ENCODE data around the gene RPS19BP1. TPM values are rescaled to one million over a fixed set of nuclear protein-coding genes. Genes with fewer than 3 reads are reported as not detected.

RPS19BP1 gene
- 40.7 TPM for total RNA-seq

- ATAC-seq: peak; percentile 82
Measured at GRCh38 chr22:39532215-39533073, at the start of gene RPS19BP1. Gene RPS19BP1 (minus strand): TSS chr22:39532748. CDS start chr22:39532738, 10 bp downstream.

DNA sequence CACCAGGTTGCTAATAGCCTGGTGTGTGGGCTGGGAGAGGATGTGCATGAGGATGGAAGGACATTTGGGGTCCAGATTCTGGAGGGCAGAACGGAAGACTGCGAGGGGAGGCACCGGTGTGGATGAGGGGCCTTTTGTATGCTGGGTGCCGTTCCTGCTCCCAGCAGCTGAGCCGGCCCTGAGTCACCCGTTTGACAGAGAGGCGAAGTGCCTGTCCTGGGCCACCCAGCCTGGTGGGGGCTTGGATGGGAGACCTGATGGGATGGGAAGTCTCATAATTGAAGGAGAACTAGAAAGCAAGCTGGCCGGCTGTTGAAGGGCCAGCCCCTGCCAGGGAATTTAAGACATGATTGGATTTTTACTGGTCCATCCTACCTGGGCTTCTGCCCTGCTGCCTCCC is 48.8 kb upstream of the RPS19BP1 start:
- no peak for ATAC-seq

- no peak for ATAC-seq
Measured at GRCh38 chr22:39580795-39581194, 48.2 kb upstream of the RPS19BP1 start.

DNA sequence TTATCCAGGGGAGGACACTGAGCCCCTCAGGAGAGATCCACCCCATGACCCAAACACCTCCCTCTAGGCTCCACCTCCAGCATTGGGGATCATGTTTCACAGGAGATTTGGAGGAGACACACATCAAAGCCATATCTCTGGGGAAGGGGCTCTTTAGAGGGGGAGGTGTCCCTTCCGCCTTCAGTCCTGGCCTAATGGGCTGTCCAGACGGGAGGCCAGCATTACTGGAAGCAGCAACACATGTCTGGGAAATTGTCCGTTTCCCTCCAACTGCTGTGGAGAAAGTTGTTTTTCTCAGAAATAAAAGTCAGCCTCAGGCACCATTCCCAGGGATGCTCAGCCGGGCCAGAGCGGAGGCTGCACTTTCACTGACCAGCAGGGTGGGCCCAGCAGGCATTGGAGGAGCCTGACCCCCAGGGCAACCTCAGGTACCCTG is 47.5 kb upstream of the RPS19BP1 start:
- ATAC-seq: no peak

- ATAC-seq: no peak
Measured at GRCh38 chr22:39577900-39578299, 45.4 kb upstream of the RPS19BP1 start.

GRCh38 chr22:39577366-39577765 is 44.8 kb upstream of the RPS19BP1 start:
- ATAC-seq: no peak

- no peak for ATAC-seq
Measured at GRCh38 chr22:39576027-39576426, 43.5 kb upstream of the RPS19BP1 start.

- no peak for ATAC-seq
Measured at GRCh38 chr22:39575552-39575825, 42.9 kb upstream of the RPS19BP1 start.

DNA sequence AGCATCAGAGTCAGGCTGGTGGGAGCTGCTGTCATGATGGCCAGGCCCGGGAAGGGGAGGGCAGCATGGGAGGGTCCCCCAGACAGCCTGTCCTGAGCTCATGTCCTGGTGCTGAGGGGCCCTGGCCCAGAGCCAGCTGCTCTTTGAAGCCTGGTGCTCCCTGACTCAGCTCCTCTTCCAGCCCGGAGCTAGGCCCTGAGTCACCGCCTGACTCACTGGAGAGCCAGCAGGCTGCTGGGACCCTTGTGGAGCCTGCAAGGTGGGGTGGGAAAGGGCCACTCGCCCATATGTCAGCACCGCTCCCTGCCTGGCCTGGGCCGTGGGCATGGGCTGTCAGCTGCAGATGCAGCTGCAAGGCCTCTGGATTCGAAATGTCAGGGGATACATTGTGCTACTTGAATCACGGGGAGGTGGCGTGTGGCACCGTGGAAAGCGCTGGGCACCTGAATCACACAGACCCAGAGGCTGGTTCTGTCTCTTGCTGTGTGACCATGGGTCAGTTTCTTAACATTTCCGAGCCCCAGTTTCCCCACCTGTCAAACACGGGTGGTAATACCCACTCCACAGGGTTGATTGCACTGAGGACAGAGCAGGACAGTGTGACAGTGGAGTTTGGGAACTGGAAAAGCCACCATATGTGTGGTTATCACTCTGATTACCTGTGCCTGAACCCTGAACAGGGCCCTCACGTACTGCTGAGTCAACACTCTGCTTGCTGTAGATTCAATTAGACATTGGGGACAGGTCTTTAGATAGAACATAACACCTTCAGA is 42.4 kb upstream of the RPS19BP1 start:
- ATAC-seq: peak; percentile 49

- no peak for ATAC-seq
Measured at GRCh38 chr22:39571538-39571937, 39.0 kb upstream of the RPS19BP1 start.

DNA sequence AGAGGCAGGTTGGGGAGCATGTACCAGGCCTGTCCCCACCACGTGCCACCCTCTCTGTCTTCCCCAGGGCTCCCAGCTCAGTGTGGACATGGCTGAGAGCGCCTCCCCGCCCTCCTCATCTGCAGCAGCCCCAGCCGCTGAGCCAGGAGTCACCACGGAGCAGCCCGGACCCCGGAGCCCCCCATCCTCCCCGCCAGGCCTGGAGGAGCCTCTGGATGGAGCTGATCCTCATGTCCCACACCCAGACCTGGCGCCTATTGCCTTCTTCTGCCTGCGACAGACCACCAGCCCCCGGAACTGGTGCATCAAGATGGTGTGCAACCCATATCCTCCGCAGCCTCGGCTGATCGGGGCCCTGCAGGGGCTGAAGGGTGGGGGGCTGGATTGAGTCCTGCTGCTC is 38.1 kb upstream of the RPS19BP1 start, which contains the start of gene CACNA1I:
Gene CACNA1I (plus strand): TSS at position 89 of the 400 bp plus-strand sequence. CDS start 0 bp downstream, at position 89.
- no peak for ATAC-seq

DNA sequence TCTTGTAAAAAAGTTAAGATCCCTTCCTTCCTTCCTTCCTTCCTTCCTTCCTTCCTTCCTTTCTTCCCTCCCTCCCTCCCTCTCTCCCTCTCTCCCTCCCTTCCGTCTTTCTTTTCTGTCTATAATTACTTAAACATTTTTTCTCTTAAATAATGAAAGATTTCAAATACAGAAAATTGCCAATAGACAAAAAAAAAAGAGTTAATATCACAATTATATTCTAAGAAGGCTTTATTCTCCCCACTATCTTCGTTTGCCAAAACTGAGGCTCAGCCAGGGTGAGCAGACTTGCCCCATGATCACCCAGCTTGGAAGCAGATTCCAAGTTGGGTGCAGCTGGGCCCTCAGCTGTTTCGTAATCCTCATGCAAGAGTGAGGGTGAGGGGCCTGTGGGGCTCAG is 37.7 kb upstream of the RPS19BP1 start:
- no peak for ATAC-seq

- ATAC-seq: no peak
Measured at GRCh38 chr22:39569066-39569465, 36.5 kb upstream of the RPS19BP1 start.

GRCh38 chr22:39568278-39568981 is 35.9 kb upstream of the RPS19BP1 start:
- ATAC-seq: no peak

GRCh38 chr22:39567135-39567946 is 34.8 kb upstream of the RPS19BP1 start:
- peak; percentile 54 for ATAC-seq

DNA sequence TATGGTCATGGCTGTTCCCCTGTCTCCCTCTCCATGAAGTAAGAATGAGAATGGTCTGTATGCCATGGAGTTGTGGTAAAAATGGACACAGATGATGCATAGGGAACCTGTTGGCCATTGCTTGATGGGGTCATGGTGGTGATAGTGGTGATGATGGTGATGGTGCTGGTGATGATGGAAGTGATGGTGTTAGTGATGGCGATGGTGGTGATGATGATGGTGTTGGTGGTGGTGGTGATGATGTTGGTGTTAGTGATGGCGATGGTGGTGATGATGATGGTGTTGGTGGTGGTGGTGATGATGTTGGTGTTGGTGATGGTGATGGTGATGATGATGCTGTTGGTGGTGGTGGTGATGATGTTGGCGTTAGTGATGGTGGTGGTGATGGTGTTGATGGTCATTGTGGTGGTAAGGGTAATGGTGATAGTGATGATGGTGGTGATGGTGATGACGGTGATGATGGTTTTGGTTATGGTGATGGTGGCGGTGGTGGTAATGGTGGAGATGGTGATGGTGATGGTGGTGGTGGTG is 32.9 kb upstream of the RPS19BP1 start:
- ATAC-seq: no peak

- no peak for ATAC-seq
Measured at GRCh38 chr22:39563571-39564428, 31.3 kb upstream of the RPS19BP1 start.

DNA sequence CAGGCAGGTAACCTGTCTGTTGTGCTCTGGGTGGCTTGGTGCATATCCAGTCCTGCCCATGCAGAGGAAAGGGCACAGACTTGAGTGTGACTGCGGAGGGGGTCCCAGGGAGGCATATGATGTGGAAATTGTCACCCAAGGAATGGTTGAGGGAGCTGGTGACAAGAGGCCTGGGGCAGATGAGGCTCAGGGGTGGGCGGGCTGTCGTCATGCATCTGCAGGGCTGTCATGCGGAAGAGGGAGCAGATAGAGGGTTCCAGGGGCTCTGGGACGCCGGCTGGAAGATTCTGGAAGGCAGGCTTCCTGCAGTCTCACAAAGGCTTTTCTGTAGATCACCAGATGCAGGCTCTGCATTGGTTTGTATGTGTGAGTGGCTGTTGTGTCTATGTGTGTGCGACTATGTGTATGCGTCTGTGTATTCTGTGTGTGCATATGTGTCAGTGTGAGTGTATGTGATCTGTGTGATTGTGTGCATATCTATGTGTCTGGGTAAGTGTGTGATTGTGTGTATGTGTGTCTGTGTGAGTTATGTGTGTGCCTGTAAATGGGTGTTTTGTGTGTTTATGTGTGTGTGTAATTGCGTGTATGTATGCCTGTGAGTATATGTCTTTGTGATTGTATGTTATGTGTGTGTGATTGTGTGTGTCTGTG is 30.4 kb upstream of the RPS19BP1 start:
- ATAC-seq: no peak

- ATAC-seq: no peak
Measured at GRCh38 chr22:39560127-39560526, 27.6 kb upstream of the RPS19BP1 start.

GRCh38 chr22:39559456-39560105 is 27.0 kb upstream of the RPS19BP1 start:
- peak; percentile 7 for ATAC-seq

All from esophagus mucosa (tissue), 1 donor.